Inflammatory macrophage treated with lipopolysaccharide for 4 hours (primary cell): ENCODE results near the gene METTL25.
"Not testable (repeated sequence)": the region's sequence is repeated elsewhere in the genome, so short reads cannot be mapped to it uniquely, and the experiment has no call there.

ENCODE experiments used
- DNase-seq: peaks from one replicate; pipeline ENCODE4 v3.0.0-alpha.2; 2020

The METTL25 gene

DNA sequence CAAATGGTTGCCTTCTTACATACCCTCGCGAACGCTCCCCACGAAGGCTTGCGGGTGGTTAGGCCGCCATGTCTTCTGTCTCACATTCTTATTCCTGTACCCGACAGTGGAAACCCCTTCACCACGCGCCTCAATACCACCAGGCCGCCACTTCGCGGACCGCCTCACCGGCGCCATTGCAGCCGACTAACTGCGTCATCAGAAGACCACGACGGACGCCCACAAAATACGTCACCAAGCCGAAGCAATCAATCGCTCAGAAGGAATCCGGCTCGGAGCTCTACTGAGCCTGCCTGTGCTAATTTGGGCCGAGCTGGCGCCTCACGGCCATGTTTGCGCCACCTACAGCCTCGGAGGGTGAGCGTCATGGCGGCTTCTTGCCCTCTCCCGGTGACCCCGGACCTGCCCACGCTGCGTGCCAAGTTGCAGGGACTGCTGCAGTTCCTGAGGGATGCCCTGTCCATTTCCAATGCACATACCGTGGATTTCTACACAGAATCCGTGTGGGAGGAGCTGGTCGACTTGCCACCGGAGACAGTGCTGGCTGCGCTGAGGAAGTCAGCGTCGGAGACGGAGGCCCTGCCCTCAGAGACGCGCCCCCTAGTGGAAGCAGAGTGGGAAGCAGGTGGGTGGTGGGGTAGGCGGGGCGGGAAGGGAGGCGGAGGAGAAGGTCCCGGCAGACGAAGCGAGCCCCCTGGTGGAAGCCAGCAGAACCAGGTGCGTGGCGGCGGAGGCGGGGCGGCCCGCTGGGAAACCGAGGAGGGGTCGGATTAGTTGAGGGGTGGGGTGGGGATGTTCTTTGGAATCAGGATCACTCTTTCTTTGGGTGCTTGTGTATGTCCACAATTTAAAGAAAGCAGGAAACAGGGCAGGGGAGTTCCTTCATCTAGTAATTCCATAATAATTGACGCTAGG lies at the start of gene METTL25, which contains the start of gene CCDC59:
Gene METTL25 (plus strand): TSS at position 330 of the 915 bp plus-strand sequence. CDS start 37 bp downstream, at position 367.
Gene CCDC59 (minus strand): TSS at position 188 of the 915 bp plus-strand sequence. CDS start 11 bp downstream, at position 177.
- peak; percentile 99 for DNase-seq

DNA sequence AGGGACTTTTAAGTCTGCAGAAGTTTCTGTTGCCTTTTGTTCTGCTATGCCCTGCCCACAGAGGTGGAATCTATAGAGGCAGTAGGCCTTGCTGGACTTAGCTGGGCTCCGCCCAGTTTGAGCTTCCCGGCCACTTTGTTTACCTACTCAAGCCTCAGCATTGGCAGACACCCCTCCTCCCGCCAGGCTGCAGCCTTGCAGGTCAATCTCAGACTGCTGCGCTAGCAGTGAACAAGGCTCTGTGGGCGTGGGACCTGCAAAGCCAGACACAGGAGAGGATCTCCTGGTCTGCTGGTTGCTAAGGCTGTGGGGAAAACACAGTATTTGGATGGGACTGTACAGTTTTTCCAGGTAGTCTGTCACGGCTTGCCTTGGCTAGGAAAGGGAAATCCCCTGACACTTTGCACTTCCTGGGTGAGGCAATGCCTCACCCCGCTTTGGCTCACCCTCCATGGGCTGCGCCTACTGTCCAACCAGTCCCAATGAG lies 43.9 kb upstream of the METTL25 start:
- no peak for DNase-seq

DNA sequence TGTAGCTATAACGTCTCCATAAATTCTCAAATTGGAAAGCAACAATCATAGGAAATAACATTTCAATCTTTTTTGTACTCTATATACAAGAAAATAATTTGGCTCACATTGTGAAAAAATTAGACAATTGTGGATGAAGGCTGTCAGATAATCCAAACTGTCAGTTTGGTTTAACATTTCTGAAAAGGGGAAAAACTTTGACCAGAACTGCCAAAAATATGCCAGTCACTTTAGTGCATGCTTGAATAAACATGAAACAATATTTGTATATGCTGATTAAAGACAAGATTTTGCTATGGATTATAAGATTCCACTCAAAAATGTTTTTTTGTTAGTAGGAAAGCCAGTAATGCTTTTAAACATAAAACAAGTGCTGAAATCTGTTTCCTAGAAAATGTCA lies 39.1 kb upstream of the METTL25 start:
- DNase-seq, result no peak

GRCh38 chr12:82325540-82326336 lies 32.6 kb upstream of the METTL25 start:
- DNase-seq, result no peak

GRCh38 chr12:82326905-82327503 lies 31.3 kb upstream of the METTL25 start:
- peak; percentile 24 for DNase-seq

DNA sequence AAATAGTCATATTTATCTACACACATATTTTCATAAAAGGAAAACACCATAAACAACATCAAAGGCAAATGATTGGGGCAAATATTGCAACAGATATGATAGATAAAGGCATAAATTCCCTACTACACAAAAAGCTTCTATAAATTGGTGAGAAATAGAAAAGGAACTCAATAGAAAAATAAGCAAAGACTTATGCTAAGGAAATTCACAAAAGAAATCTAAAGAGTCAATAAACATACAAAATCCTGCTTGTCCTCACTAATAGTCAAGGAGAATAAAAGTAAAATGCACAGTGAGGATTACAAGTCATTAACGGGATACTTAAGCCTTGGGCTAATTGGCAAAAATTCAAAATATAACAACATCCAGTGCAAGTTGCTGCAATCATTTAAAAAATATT lies 30.5 kb upstream of the METTL25 start:
- DNase-seq, result no peak

DNA sequence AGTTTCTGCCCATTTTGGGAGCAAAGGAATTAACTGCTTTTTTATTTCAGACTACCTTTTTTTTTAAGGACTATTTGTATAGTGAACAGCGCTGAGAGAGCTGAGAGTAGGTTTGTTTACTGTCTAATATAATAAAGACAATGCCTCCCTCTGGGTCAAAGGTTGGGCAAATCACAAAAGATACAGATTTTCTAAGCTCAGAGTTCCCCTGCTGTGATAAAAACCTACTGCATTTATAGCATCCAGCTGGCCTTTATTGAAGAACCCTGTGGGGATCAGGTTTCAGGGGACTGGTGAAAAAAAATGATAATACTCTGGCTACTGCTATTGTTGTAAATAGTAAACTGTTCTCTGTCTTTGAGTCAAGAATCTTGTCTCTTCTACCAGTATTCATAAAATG lies 28.8 kb upstream of the METTL25 start:
- DNase-seq, result no peak

- DNase-seq, result no peak
These were observed 8.2 kb upstream of the METTL25 start for GRCh38 chr12:82350161-82350560.

DNA sequence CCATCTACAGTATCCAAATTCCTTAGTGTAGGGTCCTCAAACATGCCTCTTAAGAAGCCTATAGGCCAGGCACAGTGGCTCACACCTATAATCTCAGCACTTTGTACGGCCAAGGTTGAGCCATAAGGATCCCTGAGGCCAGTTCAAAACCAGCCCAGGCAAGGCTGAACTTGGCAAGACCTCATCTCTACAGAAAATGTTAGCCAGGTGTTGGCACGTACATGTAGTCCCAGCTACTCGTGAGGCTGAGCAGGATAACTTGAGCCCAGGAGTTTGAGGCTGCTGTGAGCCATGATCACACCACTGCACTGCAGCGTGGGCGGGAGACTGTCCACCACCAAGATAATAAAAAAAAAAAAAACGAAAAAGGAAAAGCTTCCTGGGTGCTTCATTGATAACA lies 6.9 kb upstream of the METTL25 start:
- DNase-seq, result no peak

DNA sequence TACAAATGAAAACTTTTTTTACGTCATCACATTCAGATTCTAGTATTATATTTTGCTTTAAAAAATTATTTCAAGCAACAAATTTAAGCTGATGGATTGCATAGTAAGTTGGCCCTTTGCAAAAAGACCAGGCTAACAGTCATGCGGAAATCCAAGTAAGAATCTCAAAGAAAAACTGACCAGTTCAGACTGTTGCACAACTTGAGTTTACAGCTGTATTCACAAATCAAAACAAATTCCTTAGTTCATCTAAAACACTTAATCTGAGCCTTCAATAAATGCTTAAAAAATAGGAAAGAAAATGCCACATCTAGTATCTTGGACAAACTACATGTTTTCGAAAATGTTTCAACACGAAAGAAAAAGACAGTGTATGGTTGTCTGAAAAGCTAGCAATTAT lies 989 bp upstream of the METTL25 start:
- no peak for DNase-seq

GRCh38 chr12:82357845-82358199 lies 507 bp upstream of the METTL25 start:
- peak; percentile 19 for DNase-seq

GRCh38 chr12:82359115-82359478 lies 768 bp downstream of the METTL25 start:
- DNase-seq, result peak; percentile 4

- not testable (repeated sequence) for DNase-seq
These were observed 2.5 kb downstream of the METTL25 start for GRCh38 chr12:82360834-82361233.

DNA sequence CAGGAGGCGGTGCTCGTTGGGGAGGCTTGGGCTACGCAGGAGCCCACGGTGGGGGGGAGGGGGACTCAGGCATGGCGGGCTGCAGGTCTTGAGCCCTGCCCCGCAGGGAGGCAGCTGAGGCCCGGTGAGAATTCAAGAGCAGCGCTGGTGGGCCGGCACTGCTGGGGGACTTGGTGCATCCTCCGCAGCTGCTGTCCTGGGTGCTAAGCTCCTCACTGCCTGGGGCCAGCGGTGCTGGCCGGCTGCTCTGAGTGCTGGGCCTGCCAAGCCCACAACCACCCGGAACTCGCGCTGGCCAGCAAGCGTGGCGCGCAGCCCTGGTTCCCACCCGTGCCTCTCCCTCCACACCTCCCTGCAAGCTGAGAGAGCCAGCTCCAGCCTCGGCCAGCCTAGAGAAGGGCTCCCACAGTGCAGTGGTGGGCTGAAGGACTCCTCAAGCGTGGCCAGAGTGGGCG lies 3.2 kb downstream of the METTL25 start:
- DNase-seq, result no peak

GRCh38 chr12:82363990-82364389 lies 5.7 kb downstream of the METTL25 start:
- DNase-seq, result no peak

- no peak for DNase-seq
These were observed 7.9 kb downstream of the METTL25 start for GRCh38 chr12:82366197-82366596.

- no peak for DNase-seq
These were observed 16.9 kb downstream of the METTL25 start for GRCh38 chr12:82375201-82375600.

DNA sequence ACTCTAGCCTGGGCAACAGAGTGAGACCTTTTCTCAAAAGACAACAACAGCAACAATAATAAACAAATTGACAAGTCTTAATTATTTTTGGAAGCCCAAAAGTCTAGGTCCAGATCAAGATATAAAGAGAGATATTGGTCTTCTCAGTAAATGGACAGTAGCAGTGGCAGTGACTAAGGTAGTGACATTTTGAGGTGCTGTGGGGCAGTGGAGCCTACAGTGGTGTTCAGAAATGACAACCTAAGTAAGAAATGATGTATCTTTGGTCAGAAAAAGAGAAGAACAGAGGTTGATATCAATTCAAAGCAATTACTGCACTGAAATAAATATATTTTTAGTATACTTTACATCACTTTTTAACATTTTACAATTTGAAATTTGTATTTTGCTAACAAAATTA lies 20.7 kb downstream of the METTL25 start:
- no peak for DNase-seq

- no peak for DNase-seq
These were observed 25.7 kb downstream of the METTL25 start for GRCh38 chr12:82383930-82384552.

GRCh38 chr12:82398879-82399278 lies 40.5 kb downstream of the METTL25 start:
- DNase-seq, result no peak

- DNase-seq, result no peak
These were observed 42.5 kb downstream of the METTL25 start for GRCh38 chr12:82400819-82401218.

DNA sequence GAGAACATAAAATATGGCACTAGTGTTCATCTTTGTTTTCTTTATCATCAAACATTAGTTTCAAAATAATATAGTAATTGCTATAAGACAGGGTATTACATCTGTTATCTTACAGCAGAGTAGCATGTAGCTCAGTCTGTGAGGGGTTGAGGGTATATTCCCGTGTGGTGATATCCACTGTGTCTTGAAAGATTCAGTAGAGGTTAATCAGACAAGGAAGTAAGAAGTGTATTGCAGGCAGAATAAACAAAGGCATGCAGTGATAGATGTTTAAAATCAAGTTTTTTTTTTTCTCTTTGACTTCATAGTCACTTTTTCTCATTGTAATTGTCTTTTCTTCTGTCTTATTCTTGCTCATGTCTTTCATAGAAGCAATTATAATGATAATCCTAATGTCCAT lies 48.3 kb downstream of the METTL25 start:
- DNase-seq, result no peak

- no peak for DNase-seq
These were observed 49.2 kb downstream of the METTL25 start for GRCh38 chr12:82407481-82407880.
